ENCODE results near the gene CDC42EP3. TPM values are rescaled to one million over a fixed set of nuclear protein-coding genes. Genes with fewer than 3 reads are reported as not detected.

The CDC42EP3 gene
- polyA plus RNA-seq, 1 donor from 2014 or later = 25.2 TPM

DNA sequence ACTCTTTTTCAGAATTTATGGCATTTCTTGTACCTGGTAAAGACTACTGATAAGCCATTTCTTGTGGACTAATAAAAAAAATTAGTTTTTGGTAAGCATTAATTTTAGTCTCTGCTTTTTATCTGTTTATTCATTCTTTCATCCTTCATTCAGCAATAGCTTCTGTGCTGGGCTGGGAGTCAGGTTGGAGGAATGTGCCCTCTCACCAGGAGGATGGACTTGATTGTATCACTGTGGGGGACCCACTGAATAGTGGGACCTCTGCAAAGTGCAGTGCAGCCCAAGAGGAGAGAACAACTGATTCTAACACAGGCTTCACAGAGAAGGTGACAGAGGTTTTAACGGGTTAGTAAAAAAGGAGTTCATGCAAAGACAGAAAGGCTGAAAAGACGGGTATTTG lies 39.1 kb downstream of the CDC42EP3 start:
- H3K9me2 ChIP-seq (ENCODE audit: insufficient read depth, low read length) = no peaks in the 10 kb centered on the region
- H3K4me2 ChIP-seq (ENCODE audit: low read length) = no peak overlapping the region
- H3K27ac ChIP-seq (ENCODE audit: low read length) = no peak overlapping the region
- no peaks in the 10 kb centered on the region for H3K79me2 ChIP-seq (replicated peaks; ENCODE audit: insufficient read depth, low read length)
- H2AFZ ChIP-seq (ENCODE audit: low read depth, low read length) = no peak overlapping the region
- H3K9me3 ChIP-seq (ENCODE audit: low read length) = no peaks in the 10 kb centered on the region
- TF ChIP-seq TAF1 (IDR thresholded peaks at IDR 0.05; ENCODE audit: low read depth) (no peak), POLR2AphosphoS5 (IDR thresholded peaks at IDR 0.05) (no peak), EP300 (conservative IDR thresholded peaks at IDR 0.05; ENCODE audit: poor library complexity, severe bottlenecking) (no peak), SMC3 (conservative IDR thresholded peaks at IDR 0.05; ENCODE audit: poor library complexity) (no peak), EZH2 (IDR thresholded peaks at IDR 0.05; ENCODE audit: borderline replicate concordance, insufficient read depth, low read length, poor library complexity, severe bottlenecking) (no peak), MXI1 (conservative IDR thresholded peaks at IDR 0.05; ENCODE audit: poor library complexity, severe bottlenecking) (no peak), RAD21 (conservative IDR thresholded peaks at IDR 0.05) (no peak)
- TF ChIP-seq, protein P1, sequence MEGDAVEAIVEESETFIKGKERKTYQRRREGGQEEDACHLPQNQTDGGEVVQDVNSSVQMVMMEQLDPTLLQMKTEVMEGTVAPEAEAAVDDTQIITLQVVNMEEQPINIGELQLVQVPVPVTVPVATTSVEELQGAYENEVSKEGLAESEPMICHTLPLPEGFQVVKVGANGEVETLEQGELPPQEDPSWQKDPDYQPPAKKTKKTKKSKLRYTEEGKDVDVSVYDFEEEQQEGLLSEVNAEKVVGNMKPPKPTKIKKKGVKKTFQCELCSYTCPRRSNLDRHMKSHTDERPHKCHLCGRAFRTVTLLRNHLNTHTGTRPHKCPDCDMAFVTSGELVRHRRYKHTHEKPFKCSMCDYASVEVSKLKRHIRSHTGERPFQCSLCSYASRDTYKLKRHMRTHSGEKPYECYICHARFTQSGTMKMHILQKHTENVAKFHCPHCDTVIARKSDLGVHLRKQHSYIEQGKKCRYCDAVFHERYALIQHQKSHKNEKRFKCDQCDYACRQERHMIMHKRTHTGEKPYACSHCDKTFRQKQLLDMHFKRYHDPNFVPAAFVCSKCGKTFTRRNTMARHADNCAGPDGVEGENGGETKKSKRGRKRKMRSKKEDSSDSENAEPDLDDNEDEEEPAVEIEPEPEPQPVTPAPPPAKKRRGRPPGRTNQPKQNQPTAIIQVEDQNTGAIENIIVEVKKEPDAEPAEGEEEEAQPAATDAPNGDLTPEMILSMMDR (IDR thresholded peaks at IDR 0.05; ENCODE audit: poor library complexity, severe bottlenecking) = no peak
- TF ChIP-seq, protein P2, sequence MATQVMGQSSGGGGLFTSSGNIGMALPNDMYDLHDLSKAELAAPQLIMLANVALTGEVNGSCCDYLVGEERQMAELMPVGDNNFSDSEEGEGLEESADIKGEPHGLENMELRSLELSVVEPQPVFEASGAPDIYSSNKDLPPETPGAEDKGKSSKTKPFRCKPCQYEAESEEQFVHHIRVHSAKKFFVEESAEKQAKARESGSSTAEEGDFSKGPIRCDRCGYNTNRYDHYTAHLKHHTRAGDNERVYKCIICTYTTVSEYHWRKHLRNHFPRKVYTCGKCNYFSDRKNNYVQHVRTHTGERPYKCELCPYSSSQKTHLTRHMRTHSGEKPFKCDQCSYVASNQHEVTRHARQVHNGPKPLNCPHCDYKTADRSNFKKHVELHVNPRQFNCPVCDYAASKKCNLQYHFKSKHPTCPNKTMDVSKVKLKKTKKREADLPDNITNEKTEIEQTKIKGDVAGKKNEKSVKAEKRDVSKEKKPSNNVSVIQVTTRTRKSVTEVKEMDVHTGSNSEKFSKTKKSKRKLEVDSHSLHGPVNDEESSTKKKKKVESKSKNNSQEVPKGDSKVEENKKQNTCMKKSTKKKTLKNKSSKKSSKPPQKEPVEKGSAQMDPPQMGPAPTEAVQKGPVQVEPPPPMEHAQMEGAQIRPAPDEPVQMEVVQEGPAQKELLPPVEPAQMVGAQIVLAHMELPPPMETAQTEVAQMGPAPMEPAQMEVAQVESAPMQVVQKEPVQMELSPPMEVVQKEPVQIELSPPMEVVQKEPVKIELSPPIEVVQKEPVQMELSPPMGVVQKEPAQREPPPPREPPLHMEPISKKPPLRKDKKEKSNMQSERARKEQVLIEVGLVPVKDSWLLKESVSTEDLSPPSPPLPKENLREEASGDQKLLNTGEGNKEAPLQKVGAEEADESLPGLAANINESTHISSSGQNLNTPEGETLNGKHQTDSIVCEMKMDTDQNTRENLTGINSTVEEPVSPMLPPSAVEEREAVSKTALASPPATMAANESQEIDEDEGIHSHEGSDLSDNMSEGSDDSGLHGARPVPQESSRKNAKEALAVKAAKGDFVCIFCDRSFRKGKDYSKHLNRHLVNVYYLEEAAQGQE (IDR thresholded peaks at IDR 0.05; ENCODE audit: borderline replicate concordance) = no peak
- no peaks in the 10 kb centered on the region for H4K20me1 ChIP-seq (ENCODE audit: insufficient read depth)
- no peaks in the 10 kb centered on the region for H3K27me3 ChIP-seq (ENCODE audit: insufficient read depth, low read depth, low read length)
- H3F3A ChIP-seq (ENCODE audit: insufficient read depth, low read length, poor library complexity, severe bottlenecking) = no peaks in the 10 kb centered on the region
- no peak overlapping the region for H3K4me3 ChIP-seq (ENCODE audit: low read length)
- no peaks in the 10 kb centered on the region for H3K36me3 ChIP-seq (ENCODE audit: insufficient read depth, low read length)
- no peak overlapping the region for H3K9ac ChIP-seq (ENCODE audit: low read length)

DNA sequence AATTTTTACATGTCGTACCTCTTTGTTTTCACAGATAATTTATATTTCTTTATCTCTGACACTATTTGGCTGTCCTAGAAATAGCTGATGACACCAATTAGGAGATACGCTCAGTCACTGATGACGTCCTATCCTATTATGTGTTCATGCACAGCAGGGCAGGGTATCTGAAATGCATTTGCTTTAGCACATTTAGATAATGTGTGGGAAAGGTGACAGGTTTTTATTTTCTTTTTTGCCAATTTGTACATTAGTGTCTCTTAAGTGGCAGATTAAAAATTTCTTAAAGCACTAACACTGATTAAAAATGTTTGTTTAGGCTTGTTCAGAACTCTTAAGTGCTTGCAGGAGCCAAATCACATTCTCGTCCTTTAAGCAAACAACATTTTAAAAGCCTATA lies 39.7 kb downstream of the CDC42EP3 start:
- Histone ChIP-seq H3F3A (ENCODE audit: insufficient read depth, low read length, poor library complexity, severe bottlenecking) (no peaks in the 10 kb centered on the region), H3K27ac (ENCODE audit: low read length) (no peak overlapping the region), H3K4me2 (ENCODE audit: low read length) (no peak overlapping the region), H3K9ac (ENCODE audit: low read length) (no peak overlapping the region), H4K20me1 (ENCODE audit: insufficient read depth) (no peaks in the 10 kb centered on the region), H3K9me2 (ENCODE audit: insufficient read depth, low read length) (no peaks in the 10 kb centered on the region), H3K27me3 (ENCODE audit: insufficient read depth, low read depth, low read length) (no peaks in the 10 kb centered on the region), H3K36me3 (ENCODE audit: insufficient read depth, low read length) (no peaks in the 10 kb centered on the region), H2AFZ (ENCODE audit: low read depth, low read length) (no peak overlapping the region), H3K4me3 (ENCODE audit: low read length) (no peak overlapping the region), H3K9me3 (ENCODE audit: low read length) (no peaks in the 10 kb centered on the region), H3K79me2 (replicated peaks; ENCODE audit: insufficient read depth, low read length) (no peaks in the 10 kb centered on the region)
- TF ChIP-seq, protein P1 (IDR thresholded peaks at IDR 0.05; ENCODE audit: poor library complexity, severe bottlenecking) = no peak
- TF ChIP-seq SMC3 (conservative IDR thresholded peaks at IDR 0.05; ENCODE audit: poor library complexity) (no peak), EP300 (conservative IDR thresholded peaks at IDR 0.05; ENCODE audit: poor library complexity, severe bottlenecking) (peak; percentile 13), EZH2 (IDR thresholded peaks at IDR 0.05; ENCODE audit: borderline replicate concordance, insufficient read depth, low read length, poor library complexity, severe bottlenecking) (no peak), TAF1 (IDR thresholded peaks at IDR 0.05; ENCODE audit: low read depth) (no peak)

All from neural cell (in vitro differentiated cells).